ENCODE results near the gene NDRG3.

Gene NDRG3

DNA sequence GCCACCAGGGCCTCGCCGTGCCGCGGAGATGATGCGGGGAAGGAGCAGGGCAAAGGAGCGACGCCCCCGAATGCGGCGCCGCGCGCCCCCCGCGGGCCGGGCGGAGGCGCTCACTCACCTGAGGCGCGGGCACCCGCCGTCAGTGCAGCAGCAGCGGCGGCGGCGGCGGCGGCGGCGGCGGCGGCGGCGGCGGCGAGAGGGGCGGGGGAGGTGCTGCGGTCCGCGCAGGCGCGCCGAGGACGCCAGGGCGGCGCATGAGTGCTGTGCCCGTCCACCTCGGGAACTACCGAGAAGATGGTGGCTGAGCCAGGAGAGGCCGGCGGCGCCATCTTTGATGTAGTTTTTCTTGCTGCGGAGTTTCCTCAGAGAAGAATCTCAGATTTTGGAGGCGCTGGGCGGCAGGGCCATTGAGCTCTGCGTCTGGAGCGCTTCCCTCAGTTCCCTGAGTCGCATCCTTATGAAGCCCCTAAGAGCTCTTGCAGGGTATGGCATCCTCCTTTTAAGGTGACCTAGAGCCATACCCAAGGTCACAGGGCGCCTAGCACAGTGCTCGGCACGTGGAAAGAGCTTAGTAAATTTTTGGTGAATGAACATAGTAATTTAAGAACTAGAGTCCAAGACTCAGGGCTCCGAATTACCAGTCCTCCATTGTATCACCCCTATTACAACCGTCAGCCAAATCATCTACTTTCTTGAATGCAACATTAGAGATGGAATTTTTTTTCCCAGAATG, at the start of gene NDRG3:
Gene NDRG3 (minus strand): TSS at position 164 of the 733 bp plus-strand sequence. CDS start 24,355 bp downstream, outside the sequence.
- DNase-seq, result peak; percentile 95

DNA sequence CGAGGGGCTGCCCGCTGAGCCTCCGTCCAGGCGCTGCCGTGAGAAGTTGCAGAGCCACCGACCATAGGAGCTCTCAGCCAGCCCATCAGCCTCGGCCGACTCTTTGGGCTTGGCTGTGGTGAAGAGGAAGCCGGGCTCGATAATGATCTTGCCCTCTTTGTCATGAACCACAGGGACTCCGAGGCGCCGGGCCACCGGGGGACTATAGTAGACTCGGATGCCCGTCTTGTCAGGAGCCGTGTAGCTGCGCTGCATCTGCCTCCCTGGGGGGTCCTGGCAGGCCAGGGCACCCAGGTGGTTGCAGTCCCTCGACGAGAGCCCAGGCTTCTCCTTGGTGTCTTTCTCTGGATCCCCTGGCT, 48.2 kb upstream of the NDRG3 start:
- DNase-seq, result no peak

DNA sequence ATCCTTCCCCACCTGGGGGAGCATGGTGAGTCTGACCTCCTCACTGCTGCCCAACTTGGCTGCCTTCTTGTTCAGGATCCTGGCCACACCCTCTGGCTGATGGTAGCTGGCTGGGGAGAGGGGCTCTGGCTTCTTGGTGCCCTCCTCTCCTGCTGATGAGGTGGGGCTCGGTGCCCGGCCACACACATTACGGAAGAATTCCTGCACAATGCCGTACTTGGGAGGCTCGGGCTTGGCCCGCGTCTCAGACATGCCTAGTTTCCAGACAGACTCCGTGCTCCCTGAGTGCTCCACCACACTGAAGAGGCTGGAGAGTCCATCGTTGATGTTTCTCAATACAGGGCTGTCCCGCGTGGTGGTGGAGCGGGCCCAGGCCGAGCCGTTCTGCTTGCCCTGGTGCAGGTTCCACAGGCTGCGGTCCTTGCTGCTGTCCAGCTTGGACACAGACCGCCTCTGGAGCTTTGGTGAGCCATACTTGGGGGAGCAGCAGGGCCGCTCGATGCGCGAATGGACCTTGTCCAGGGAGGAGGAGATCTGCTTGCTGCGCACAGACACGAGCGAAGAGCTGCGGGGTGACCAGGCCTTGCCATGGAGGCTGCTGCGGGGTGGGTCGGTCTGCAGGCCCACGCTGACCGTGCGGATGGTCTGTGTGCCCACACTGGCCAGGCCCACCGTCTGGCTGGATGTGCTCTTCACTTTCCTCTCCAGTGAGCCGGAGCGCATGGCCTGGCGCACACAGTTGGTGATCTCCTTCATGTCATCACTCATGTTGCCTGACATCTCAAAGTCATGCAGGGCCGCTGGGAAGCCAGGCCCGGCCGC, 47.6 kb upstream of the NDRG3 start:
- DNase-seq, result no peak

DNA sequence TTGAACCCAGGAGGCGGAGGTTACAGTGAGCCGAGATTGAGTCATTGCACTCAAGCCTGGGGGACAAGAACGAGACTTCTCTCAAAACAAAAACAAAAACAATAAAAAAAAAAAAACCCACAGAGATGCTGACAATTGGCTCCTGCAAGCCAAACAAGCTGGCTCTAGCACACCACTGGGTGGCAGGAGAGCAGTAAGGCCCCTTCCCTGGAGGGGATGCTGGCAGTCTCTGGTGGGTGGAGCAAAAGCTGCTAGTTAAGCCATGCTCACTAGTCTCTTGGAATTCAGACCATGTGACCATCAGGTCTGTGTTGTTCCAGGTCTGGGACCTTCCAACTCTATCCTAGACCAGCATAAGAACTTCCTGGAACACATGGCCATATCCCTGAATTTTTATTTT, 46.5 kb upstream of the NDRG3 start:
- DNase-seq, result peak; percentile 42

DNA sequence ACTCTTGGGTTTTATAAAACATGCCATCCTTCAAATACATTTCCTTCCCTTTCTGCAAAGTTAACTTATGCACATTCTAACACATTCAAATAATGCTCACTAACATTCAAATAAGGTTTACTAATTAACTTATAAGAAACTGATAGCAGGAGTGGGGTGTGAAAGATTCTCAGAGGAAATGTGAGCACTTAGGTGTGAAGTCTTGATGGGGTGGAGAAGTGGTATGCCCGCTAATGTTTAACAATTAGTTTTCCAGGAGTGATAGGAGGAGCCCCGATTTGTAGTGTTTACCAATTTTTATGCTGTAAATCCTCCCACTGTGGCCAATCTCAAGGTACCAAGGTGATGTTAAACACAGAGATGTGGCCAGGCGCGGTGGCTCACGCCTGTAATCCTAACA, 46.0 kb upstream of the NDRG3 start:
- DNase-seq, result no peak

DNA sequence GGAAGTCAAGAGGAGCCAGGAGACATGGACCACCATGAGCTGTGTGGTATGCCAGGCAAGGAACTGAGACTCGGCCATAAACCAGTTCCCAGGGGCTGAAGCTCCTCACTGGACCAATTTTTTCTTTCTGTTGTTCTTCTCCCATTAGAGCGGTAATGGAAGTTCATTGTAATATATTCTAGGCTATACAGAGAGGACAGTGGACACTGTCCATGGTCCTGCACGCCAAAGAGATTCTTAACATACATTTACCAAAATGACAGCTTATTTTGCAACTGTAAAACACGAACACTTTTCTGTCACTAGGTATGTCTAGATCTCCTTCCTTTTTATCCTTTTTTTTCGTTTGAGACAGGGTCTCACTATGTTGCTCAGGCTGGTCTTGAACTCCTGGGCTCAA, 40.8 kb upstream of the NDRG3 start:
- no peak for DNase-seq

DNA sequence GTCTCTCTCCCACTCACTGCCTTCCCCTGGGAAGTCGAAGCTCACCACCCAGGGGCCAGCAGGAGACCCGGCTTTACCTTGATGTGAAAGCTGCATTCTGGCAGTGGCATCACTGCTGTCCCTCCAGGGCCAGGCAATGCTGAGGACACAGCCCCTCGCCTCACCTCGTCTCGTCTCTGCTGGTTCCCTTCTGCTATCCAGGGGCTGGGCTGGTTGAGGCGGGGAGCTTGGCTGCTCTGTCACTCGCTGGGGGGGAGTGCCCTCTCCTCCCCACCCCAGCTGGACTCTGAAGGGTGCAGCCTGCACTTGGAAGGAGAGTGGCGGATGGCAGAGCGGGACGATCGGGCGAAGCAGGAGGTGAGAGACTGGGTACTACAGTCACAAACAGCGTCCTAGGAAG, 40.4 kb upstream of the NDRG3 start:
- DNase-seq, result no peak

DNA sequence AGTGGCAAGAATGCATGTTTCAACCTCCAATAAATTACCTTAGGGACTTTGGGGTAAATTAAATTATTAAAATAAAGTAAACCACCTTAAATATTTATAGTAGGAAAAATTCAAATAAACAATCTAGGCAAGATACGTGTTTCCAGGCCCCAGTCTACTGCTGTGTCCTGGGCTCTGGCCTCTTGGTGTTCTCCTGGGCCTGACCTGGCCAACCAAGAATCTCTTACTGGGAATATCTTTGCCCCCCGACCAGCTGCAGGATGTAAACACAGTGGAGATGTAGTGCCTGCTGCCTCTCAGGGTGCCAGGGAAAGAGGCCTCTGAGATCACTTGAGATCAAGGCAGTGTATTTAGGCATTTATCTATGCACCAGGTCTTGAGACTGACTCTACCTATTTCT, 39.4 kb upstream of the NDRG3 start:
- DNase-seq, result no peak

DNA sequence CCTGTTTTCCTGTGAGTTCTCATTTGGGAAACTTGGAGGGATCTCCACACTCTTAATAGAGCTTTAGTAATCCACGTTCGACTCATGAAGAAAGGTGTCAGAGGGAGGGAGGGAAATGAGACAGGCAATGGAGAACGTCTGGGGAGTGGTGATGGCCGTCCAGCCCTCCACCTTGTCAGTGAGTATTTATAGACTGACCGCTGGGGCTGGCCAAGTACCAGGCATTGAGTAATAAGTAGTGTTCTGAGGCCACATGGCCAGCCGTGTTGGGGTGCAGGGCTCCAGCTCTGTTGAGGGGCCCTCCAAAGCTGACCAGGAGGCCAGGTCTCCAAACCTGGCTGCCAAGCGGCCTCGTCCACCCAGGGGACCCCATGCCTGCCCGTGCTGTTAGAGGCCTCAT, 39.0 kb upstream of the NDRG3 start:
- no peak for DNase-seq

DNA sequence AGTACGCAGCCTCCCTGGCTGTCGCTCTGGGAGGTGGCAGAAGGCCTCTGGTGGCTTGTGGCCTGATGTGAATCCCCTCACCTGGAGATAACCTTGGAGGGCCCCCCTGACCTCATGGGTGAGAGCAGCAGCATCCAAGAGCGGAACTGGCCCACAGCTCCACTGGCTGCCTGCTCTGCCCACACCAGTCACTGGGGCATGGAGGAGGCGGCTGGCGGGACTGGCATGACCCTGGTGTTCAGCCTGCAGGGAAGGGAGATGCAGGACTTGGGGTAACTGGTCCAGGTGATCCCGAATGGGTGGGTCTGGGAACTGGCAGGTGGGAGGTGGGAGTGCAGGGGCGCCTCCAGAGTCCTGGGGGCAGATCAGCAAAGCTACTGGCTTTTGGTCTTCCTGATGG, 38.2 kb upstream of the NDRG3 start:
- DNase-seq, result no peak

DNA sequence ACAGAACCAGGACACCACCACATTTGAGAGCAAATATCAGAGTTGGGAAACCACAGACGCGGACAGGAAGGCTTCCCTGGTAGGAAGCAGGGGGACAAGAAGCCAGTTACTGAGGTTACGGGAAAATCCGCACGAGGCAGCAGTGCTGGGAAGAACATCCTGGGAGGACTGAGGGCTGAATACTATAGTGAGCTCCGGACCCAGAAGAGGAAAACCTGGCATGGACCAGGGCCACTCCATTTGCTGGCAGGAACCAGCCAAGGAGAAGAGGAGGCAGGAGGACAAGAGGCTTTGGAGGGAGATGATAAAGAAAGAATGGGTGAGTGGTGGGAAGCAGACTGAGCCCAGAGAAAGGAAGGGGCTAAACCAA, 33.8 kb upstream of the NDRG3 start:
- DNase-seq, result no peak

DNA sequence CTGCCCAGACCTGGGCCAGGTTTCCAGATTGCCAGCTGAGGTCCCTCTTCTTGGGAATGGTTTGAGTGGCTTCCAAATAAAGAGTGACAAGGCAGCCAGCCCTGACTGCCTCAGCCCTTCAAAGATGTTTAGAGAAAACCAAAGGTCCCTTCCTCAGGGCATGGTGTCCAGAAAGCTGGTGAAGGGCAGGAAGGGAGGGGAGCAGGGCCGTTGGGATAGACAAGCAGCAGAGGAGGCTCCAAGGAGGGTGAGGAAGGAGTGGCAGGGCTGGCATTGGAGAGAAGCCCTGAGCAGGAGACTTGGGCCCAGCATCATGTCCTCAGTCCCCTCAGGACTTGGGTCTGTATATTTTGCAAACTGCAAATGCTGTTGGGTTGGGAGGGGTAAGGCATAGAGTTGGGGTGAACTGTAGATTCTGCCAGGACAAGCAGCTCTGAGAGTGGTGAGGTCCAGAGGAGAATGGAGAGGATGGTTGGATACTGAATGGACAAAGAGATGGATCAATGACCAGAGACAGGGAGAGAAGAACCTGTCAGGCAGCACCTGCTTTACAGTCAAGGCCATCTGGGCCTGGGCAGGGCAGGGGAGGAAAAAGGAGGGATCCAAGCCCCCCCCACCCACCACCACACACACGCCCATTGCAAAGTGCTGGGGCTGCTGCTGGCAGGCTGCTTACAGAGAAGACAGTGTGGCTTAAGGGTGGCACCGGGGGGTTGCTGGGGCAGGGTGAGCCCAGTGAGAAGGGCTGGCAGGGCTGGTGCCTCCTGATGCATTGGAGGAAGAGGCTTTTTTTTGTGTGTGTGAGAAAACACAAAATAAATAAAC, 33.2 kb upstream of the NDRG3 start:
- DNase-seq, result no peak

DNA sequence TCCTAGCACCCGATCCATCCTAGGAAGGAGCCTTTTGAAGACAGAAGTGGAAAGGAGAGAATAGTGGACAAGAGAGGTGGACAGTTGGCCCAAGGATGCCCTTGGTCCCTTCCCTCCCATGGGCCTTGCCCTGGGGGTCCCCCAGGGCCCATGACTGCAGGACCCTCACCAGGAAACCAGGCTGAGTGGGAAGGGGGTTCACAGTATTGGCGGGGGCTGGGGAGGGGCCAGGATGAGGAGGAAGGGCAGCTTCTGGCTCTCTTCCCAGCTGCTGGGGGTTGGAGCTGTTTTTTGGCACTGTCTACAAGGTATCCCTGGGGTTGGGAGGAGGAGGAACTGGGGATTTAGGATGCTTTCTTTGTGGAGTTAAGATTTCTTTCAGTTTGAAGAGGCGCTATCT, 31.7 kb upstream of the NDRG3 start:
- DNase-seq, result no peak

DNA sequence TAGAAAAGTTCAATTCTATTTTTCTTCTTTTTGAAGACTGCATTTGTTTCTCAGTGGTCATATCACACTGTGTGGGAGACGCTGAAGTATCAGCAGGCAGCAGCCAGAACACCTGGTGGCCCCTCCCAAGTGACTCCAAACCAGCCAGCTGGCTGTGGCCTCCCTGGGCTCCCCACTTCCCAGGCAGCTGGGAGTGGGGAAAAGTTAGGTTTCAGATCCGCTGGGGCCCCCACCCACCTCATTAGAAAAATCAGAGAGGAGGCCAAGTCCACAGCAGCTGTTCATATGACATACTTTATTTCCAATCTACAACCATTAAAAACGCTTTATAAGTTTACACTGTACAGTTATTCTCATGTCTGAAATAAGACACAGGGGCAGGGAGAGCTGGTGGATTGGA, 31.3 kb upstream of the NDRG3 start:
- no peak for DNase-seq

DNA sequence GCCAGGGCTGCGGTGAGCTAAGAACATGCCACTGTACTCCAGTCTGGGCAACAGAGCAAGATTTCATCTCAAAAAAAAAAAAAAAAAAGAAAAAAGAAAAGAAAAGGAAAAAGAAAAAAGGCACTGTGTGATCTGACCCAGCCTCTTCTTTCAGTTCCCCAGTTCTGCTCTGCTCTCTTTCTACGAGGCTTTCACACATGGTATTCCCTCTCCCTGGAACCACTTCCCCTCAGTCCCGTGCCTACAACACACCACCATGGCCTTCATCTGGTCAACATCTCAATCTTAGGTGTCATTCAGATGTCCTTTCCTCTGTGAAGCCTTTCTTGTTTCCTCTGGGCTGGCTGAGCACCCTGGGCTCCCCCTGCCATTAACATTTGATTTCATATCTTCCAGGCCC, 29.9 kb upstream of the NDRG3 start:
- no peak for DNase-seq

DNA sequence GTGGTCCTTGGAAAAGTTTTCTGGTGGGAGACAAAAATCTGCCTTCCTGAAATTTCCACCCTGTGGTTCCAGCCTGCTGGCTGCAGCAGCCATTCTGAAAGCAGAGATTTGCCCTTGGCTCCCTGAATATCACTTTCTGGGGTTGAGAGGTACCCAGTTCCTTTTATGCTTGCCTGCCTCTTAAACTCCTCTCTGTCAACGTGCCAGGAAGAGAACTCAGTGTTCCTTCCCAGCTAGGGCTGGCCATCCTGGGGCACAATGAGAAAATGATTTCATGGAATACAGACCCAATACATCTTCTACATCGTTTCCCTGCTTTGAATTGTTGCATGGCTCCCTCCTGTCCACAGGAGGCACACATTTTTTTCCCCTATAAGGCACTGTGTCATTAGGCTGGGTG, 29.3 kb upstream of the NDRG3 start:
- DNase-seq, result no peak

DNA sequence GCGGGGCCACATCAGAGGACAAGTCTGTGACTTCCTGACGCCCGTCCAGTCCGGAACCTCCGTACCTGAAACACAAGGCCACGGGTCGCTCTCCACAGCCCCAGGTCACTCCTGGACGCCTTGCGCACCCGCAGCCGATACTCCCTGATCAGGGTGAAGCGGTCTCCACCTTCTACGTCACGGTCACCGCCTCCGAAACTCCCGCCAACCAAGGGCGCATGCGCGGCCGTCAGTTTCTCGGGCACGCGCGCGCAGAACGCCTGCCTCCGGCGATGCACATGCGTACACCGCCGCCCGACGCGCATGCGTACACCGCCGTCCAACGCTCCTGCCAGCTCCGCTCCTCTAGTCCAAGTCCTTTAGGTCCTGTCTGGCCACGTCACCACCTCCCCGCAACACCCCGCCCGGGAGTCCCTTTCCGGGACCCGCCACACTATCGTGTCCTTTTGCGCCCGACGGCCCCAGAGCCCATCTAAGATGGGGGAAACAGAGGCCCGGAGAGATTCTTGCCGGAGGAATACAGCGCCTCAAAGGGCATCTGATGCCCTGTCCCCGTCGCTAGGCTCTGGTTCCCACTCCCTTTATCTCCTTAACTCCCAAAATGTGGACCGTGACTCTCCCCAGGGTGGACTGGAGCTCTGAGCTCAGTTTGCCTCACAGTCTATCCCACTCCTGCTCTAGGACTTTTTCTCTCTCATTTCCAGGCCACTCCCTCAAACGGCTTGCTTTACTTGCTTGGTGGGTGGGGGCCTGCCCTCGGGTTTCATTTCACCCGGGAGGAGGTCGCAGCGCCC, 27.9 kb upstream of the NDRG3 start, which contains the start of gene DSN1:
Gene DSN1 (minus strand): TSS at position 167 of the 794 bp plus-strand sequence. CDS start 2,305 bp downstream, outside the sequence.
- peak; percentile 99 for DNase-seq

DNA sequence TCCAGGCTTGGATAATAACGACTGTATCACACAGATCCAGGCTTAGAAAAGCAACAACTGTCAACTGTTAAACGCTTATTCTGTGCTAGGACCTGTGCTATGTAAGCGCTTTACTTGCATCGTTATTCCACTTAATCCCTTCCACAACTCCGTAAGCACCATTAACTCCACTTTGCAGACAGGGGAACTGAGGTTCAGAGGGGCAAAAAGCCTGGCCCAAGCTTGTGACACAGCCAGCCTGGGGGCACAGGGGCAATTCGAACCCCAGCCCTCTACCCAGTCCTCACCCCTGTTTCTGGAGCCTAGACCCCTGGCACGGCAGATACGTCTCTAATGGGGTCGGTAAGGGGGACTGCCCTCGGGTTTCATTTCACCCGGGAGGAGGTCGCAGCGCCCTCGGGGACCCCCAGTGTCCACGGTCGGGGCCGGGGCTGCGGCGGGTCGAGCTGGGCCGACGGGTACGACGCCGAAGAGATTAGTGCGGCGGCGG, 27.3 kb upstream of the NDRG3 start:
- peak; percentile 52 for DNase-seq

DNA sequence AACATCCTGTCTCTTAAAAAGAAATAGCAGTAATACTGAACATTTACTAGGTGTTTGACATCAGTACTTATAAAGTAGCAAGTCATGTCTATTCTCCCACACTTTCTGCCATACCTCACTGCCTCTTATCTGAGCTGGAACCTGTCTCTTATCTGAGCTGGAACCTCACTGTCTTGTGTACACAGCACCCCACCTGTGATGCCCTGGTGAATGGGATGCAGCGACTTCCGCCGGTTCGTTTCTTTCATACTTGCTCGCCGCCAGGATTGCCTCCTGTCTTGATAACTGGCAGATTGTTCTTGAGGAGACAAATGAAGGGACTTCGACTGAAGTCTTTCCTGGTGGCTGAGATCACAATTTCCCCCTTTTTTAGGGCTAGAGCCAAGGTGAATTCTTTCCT, 24.8 kb upstream of the NDRG3 start:
- no peak for DNase-seq

DNA sequence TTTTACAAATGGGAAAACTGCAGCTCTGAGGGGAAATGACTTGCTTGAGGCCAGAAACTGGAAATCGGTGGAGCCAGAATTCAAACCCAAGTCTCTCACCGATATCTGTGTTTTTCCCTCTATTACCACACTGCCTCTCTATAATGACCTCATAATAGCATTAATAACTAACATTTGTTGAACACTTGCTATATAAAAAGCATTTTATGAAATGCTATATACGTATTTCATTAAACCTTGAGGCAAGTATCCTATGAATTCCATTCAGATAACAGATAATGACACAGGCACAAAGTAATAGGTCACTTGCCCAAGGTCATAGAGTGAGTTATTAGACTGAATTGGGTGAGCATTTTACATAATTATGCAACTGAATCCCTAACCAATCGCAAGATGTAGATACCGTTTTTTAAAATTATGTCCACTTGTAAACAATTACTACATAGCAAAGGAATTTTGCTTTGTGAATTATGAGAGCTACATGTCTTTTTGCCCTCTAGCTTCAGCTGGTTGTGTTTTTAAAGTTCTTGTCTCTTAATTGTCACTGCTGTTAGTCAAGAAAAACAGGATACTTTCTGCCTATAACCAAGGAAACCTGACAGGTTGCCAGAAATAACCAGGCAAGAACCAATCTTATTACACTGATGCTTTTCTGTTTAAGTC, 23.0 kb upstream of the NDRG3 start:
- DNase-seq, result no peak

DNA sequence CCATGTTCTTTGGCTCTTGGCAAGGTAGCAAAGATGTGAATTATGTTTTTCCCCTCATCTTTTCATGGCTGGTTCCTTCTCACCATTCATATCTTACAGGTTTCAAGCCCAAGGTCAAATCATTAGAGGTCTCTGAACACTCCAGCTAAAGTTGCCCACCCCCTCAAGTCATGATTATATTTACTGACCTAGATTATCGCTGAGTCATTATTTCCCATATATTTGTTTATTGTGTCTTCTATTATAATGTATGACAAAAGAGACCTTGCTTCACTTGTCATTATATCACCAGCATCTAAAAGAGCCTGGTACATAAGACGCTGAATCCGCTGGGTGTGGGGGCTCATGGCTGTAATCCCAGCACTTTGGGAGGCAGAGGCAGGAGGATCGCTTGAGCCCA, 15.2 kb upstream of the NDRG3 start:
- no peak for DNase-seq

DNA sequence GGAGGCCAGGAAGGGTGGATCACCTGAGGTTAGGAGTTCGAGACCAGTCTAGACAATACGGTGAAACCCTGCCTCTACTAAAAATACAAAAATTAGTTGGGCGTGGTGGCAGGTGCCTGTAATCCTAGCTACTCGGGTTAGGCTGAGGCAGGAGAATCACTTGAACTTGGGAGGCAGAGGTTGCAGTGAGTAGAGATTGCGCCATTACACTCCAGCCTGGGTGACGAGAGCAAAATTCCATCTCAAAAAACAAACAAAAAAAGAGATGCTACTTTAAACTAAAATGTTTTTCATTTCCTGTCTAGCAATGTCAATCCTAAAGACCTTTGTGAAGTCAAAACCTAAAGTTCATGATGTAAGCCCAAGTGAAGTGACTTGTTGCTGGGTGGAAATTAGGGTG, 14.8 kb upstream of the NDRG3 start:
- no peak for DNase-seq

Data from OCI-M1 (cell line).